Measurements from ENCODE around the gene ENO4.

ENO4 gene

DNA sequence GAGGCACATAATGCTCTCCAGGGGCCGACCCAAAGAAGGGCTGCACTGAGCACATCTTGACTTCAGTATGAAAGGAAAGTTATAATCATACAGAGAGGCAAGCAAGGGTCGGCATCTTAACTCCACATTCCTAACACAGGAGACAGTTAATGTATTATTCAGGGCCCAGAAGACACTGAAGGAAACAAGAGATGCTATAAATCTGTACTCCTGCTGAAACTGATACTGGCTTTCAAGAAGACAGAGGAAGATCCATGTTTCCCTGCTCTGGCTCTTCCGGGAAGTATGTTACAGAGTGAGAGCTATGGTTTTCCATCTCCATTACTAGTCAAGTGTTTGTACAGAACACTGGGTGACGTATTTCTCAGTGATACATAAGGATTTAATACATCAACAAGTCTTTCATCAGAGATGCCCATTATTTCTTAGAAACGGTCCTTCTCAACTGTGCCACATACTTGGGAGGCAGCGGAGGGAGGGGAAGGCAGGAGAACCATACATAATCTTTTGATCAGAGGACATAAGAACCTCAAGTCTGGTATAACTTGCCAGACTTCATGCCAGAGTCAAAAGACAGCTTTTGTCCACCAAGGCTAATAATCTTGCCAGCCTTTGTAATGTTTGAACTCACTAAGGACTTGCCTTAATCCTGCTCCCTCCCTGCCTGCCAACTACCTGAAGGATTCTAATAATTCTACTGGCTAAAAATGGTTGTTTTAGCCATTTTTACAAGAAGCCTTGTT is 58.1 kb downstream of the ENO4 start:
- DNase-seq (ENCODE audit: low read depth), result no peak
- TF ChIP-seq, protein P1, sequence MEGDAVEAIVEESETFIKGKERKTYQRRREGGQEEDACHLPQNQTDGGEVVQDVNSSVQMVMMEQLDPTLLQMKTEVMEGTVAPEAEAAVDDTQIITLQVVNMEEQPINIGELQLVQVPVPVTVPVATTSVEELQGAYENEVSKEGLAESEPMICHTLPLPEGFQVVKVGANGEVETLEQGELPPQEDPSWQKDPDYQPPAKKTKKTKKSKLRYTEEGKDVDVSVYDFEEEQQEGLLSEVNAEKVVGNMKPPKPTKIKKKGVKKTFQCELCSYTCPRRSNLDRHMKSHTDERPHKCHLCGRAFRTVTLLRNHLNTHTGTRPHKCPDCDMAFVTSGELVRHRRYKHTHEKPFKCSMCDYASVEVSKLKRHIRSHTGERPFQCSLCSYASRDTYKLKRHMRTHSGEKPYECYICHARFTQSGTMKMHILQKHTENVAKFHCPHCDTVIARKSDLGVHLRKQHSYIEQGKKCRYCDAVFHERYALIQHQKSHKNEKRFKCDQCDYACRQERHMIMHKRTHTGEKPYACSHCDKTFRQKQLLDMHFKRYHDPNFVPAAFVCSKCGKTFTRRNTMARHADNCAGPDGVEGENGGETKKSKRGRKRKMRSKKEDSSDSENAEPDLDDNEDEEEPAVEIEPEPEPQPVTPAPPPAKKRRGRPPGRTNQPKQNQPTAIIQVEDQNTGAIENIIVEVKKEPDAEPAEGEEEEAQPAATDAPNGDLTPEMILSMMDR (IDR thresholded peaks at IDR 0.05; ENCODE audit: low read length, missing control alignments), result no peak
- no peak overlapping the region for H3K4me3 ChIP-seq (replicated peaks; ENCODE audit: low read depth, low read length)

DNA sequence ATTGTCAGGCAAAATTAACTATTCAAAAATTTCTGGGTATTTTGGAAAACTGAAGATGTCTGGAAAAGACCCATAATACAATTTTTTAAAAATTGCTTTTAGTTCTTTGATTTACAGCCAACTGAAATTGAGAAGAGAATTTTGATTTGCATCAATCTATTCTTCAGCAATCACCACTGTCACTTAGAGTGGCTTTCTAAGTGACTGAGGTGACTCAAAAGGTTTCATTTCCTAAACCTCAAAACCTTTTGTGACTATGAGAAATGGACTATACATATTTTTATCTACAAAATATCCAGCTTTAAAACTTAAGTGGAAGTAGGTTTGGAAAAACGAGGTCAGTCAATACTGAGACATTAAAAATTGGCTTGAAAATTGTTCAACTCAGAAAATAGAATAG is 60.0 kb downstream of the ENO4 start:
- no peak for DNase-seq (ENCODE audit: low read depth)
- H3K4me3 ChIP-seq (replicated peaks; ENCODE audit: low read depth, low read length), result no peak overlapping the region
- TF ChIP-seq, protein P1 (IDR thresholded peaks at IDR 0.05; ENCODE audit: low read length, missing control alignments), result no peak

DNA sequence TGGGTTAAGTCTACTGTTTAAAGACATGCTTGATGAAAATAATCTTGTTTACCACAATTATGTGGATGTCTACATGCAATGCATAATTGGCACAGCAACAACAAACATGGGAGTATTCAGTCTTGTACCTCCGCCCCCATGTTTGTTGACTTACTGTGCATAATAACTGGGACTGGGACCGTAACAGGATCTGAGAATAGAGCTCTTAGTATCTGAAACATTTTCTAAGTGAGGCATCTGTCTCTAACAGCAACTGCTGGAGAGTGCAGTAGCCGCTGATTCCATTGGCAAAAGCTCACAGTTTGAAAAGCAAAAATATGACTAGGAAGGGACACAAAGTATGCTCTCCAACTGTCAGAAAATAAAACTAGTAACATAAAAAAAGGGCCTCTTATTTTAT is 61.6 kb downstream of the ENO4 start:
- H3K4me3 ChIP-seq (replicated peaks; ENCODE audit: low read depth, low read length), result no peak overlapping the region
- DNase-seq (ENCODE audit: low read depth), result no peak
- TF ChIP-seq, protein P1 (IDR thresholded peaks at IDR 0.05; ENCODE audit: low read length, missing control alignments), result no peak

DNA sequence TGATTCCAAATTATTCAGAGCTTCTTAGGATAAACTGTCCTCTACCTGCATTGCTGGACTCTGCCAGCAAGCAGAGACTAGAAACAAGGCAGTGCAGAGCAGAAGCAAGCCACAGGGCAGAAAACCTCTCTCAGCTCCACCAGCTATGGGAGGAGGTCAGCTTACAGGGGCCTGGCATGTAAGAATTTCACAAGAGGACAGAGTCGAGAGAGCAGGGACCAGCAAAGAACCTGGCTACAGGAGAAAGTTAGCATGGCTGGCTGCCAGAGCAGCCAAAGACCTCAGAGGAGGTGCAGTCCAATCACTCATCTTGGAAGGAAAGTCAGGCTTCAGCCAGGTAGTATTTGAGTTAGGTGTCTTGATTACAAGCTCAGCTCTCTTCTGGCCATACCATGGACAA is 62.9 kb downstream of the ENO4 start:
- TF ChIP-seq, protein P1 (IDR thresholded peaks at IDR 0.05; ENCODE audit: low read length, missing control alignments), result no peak
- no peak for DNase-seq (ENCODE audit: low read depth)
- H3K4me3 ChIP-seq (replicated peaks; ENCODE audit: low read depth, low read length), result no peak overlapping the region

DNA sequence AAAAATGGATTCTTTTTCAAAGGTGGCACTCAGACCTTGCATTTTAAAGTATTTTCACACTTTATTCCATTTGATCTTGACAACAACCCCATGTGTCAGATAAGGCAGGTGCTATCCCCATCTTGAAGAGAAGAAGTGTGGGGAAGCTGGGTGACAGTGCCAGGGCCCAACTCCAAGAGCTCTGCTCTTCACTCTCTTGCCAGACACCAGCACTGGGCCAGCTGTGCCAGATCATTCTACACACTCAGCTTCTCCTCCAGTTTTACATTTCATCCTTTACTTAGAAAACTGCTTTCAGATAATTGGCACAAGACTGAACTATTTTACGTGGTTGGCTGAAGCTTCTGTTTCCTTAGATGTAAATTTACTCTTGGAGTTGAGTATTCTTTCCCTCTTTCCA is 64.4 kb downstream of the ENO4 start:
- TF ChIP-seq, protein P1 (IDR thresholded peaks at IDR 0.05; ENCODE audit: low read length, missing control alignments), result no peak
- no peak for DNase-seq (ENCODE audit: low read depth)
- H3K4me3 ChIP-seq (replicated peaks; ENCODE audit: low read depth, low read length), result no peak overlapping the region

DNA sequence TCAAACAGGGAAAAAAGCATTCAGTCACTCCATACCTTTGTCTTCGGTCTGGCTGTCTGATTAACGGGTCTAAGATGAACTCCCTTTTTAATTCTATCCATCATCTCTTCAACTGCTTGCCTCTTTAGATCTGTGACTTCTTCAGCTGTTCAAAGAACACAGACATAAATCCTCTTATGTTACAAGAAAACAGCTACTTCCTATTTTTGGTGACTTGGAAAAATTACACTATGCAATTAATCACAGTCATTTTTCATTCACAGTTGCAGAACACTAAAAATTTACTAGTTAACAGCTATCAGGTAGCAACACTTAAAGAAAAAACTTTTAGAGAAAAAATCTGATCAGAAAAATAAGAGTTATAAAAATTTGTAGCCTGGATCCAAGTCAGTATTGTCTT is 66.0 kb downstream of the ENO4 start:
- TF ChIP-seq, protein P1 (IDR thresholded peaks at IDR 0.05; ENCODE audit: low read length, missing control alignments), result no peak
- DNase-seq (ENCODE audit: low read depth), result no peak
- no peak overlapping the region for H3K4me3 ChIP-seq (replicated peaks; ENCODE audit: low read depth, low read length)

DNA sequence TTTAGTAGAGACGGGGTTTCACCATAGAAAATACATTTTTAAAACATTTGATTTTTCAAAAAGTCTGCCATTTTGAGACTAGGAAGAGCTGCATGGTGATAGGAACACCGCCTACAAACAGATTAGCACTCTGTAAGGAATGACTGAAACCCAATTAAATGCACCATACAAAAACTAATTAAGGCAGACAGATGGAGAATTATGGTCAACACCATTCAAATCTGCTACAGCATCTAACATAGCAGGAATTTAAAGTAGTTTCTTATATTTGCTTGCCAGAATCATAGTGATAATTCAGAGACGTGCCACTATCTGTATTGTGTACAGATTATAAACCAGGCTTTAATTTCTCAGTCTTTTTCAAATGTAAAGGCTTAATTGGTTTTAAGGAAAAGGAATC is 68.2 kb downstream of the ENO4 start:
- H3K4me3 ChIP-seq (replicated peaks; ENCODE audit: low read depth, low read length), result no peak overlapping the region
- no peak for DNase-seq (ENCODE audit: low read depth)
- TF ChIP-seq, protein P1 (IDR thresholded peaks at IDR 0.05; ENCODE audit: low read length, missing control alignments), result no peak

Data from fibroblast of pulmonary artery (primary cell).